Inferior parietal cortex (tissue), 1 donor: ENCODE results near the gene GJA10.

Experiments
- DNase-seq: peaks from one replicate; pipeline ENCODE4 v3.0.0-alpha.2; 2016; ENCODE audit errors: extremely low spot score

The GJA10 gene

DNA sequence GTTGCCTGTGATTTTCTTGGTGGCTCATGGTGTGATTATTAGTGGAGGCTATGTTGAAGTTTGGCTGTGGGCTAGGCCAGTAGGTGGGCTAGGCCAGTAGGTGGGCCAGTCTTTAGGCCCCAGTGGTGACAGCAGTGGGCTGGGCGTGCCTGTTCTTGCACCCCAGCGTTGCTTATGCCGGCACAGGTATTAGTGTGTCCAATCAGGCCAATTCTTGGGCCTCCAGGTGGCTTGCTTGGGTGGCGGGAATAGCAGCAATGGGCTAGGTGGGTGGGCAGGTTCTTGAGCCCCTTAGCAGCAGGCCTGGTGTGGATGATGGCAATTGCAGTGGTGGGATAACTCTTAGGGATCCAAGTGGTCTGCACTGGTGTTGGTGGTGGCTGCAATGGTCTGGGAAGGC is 22.9 kb downstream of the GJA10 start:
- DNase-seq, result no peak

DNA sequence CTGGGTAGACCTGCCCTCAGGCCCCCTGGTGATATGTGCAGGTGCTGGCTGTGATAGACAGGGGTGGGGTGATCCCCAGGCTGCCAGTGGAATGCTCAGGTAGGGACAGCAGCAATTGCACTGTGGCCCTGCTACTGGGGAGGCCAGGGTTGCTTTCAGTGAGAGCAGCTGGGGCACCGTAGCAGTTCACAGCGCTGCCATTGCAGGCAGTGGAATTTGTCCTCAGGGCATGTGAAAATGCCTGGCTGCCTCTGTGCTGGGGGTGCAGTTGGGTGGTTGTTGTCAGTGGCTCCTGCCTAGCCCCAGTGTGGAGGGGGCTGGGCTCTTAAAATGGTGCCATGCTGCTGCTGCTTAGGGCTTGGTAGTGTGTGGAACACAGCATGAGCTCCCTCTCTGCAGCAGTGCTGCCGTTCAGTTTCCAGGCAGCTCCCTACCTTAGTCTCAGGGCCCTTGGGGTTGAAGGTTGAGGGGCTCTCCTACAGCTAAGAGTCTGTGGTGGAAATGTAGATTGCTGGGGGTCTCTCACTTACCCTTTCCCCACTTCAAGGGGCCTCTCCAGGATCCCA is 23.6 kb downstream of the GJA10 start:
- DNase-seq, result no peak

DNA sequence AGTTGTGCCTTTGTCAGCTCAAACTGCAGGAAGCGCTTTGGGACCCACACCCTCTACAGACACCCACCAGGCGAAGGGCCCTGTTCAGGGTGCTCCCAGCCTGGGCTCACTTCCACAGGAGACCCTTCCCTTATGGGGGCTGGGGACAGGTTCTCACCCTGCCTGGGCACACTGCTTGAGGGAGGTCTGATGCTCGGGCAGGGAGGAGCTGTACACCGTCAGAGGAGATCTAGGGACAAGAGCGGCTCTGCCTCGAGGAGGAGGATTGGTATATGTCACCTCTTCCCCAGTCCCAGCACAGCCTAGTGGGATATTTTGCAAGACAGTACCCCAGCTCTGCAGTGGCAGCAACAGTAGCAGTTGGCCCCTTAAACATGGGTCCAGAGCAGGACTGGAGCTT is 26.9 kb downstream of the GJA10 start:
- no peak for DNase-seq

DNA sequence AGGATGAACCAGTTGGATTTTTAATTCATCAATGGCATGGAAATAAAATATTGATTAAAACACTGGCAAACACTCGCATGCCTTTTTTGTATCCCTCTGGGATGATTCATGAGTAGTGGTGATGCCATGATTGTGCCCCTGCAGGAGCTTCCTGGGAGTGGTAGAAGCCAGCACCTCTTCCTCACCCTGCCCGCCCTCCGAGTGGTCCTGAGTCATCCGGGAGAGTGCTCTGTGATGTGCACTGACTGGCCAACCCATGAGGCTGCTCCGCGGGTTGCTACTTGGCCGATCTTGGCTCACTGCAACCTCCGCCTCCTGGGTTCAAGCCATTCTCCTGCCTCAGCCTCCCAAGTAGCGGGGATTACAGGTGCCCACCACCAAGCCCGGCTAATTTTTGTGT is 27.4 kb downstream of the GJA10 start:
- no peak for DNase-seq

DNA sequence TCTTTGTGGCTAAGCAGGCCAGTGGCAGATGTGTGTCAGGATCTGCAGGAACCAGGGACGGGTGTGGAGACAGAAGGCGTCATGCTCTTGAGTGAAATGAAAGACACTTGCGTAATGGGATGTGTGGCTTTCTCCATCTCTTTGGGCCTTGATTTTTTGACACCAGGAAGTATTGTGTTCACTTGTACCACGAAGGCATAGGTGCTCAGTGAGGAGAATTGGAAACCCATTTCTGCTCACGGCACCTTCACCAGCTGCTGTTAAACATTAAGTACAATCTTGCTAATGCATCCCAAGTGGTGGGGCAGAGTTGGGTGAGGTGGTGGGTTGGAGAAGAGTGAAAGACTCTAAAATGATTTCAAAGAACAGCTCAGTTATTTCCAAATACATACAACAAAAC is 30.0 kb downstream of the GJA10 start:
- no peak for DNase-seq

DNA sequence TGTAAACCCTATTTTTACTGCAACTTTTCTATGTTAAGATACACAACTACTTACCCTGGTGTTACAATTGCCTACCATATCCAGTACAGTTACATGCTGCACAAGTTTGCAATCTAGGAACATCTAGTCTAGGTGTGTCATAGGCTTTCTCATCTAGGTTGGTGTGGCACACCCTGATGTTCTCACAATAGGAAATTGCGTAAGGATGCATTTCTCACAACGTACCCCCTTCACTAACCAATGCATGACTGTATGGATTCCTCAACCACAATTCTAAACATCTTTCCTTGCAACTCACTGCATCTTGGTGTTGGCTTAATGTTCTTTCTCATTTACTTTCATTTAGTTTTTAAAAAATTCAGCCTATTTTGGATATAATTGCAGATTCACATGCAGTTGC is 31.6 kb downstream of the GJA10 start:
- no peak for DNase-seq

DNA sequence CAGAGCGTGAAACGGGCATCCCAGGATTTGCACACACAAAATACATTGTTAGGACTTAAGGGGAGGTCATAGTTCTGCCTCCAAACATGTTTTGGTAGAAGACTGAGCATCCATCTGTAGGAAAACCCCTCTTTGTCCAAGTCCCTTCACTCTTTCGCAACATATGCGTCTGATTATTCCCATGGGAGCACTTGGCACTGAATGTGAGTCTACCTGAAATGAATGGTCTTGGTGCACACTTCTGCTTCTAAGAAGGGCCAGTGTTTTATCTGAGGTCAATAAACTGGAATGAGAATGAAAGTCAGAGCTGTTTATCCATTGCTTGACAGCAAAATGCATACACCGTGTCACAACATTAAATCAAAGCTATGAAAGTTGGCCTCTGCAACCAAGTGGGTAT is 33.0 kb downstream of the GJA10 start:
- no peak for DNase-seq

DNA sequence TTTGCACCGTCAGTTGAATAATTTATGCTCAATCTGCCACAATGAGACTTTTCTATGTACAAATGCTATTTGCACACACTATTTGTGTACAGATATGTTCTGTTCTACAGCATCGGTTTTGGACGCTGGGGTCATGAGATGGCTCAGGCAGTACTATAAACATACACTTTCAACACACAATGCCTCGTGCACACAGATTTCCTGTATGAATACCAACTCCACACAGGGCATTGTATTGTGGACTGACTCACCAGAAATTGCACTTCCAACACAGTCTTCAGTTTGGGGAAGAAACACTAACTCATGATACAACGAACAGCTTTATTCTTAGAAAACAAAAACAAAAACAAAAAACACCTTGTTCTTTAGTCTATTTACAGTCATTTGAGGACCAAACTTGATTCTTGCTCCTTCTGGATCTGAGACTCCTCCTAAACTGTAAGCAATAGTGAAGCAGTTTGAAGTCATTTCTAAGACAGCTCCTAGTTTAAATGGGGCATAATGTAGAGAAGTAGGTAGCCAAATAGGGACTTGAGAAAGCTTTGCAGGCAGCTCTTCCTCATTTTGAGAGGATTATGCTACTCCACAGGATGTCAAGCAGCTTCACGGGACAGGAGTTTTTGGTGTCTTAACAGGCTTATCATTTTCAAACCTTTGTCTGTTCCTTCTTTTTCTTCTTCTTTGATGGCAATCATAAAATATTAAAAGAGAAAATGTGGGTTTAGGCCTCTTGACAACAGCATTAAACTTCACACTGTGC is 33.7 kb downstream of the GJA10 start:
- DNase-seq, result no peak

DNA sequence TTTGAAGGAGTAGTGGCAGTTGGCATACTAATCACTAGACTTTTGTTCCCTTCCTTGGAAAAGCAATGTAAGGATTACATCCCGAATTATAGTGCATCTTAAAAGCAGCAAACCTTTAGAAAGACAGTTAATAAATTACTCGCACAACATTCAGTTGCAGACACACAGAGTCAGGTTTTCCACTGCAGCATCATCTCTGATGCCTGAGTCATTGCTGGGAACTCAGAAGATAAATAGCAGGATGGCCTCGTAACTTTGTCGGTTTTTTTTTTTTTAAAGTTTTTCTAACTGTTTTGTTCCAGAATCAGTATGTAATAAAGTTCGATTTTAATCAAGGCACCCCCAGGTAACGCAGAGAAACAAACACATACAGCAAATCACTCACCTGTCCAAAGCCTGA is 34.3 kb downstream of the GJA10 start:
- no peak for DNase-seq

DNA sequence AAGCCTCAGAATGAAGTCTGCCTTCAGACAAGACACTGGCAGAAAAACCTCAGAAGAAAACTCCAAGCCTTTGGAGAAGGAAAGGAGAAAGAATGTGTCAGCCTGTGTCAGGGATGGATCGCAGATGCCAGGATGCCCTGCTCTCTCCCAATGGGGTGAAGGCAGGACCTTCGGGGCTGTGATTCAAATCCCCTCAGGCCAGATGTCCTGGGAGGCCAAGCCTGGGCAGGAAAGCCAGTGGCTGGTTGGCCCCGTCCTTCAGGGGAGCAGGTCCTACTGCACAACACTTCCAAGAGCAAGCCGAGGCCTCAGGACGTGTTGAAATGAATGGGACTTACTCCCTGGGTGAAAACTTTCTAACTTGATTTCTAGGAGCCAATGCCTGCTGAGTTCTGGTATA is 36.5 kb downstream of the GJA10 start:
- DNase-seq, result no peak

DNA sequence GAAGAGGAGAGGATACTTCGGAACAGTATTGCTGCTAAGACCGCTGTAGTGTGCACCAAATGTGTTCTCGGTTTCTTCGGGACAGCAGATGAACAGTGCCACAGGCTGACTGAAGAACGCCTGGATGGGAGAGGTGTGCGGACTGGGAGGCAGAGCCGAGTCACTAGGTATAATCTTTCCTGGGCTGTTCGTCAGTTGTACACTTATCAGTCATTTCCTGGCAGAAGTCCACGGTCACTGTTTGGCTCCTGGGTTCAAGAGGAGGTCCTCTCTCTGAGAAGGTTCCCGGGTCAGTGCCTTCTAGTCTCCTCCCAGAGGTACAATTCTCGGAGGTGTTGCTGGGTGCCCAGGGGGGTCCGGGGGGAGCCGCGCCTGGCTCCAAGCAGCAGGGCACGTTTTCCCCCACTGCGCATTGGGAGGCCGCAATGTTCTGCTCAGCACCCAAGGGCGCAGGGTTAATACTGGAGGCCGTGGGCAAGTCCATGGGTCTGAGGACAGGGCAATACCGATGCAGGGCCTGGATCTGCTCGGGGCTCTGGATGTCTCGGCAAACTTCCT is 38.1 kb downstream of the GJA10 start:
- no peak for DNase-seq

DNA sequence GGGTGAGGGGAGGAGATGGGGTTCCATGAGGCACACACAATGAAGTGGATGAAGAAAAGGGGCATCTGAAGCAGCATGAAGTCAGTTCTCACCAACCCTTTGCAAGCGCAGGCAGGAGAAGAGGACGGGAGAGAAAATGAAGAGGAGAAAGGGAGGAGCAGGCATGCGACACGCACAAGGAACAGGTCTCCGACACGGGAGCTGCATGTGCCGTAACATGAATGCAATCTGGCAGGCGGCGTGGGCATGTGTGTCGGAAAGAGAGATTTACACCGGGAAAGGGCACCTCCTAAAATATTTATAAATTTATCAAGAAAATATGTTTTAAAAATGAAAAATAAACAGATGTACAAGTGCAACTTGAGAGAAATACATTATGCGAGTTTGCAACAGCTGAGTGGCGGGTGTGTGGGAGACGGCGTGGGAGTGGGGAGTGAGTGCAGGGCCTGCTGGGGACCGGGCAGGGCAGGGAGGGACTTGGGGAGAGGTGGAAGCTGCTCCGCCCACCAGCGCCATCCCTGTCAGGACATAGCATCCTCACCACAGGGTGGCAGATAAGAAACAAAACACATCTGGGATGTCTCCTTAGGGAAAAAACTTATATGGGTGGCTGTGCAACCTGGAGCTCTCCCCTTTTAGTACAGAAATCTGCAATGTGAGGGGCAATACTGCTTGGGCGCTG is 40.6 kb downstream of the GJA10 start:
- DNase-seq, result no peak

DNA sequence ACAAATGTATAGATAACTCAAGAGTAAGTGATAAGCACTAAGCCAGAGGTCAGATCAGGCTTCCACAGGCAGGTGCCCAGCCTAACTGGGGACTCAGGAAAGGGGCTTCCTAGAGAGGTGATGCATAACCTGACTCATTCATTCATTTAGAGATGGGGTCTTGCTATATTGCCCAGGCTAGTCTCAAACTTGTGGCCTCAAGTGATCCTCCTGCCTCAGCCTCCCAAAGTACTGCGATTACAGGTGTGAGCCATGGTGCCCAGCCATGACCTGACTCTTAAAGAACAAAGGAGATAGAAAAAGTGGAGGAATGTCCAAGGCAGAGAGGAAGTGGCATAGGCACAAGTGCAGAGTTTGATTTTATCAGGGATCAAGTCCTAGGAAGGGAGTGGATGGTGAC is 41.9 kb downstream of the GJA10 start:
- DNase-seq, result no peak

DNA sequence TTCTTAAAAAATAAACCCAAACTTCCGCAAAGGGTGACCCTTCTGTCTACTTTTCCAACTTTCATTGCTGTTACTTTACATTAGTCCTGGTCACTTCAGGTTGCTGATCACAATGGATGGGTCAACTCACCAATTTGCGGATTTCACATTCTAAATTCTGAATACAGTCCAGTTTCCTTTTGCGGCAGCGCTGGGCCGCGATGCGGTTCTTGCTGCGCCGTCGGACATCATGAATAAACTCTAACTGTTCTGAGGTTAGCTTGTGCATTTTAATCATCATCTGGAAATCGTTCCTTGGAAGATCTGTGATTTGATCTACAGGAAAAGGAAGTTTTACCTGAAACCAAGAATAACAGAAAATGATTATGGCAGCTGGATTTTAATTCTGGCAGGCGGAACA is 43.7 kb downstream of the GJA10 start:
- no peak for DNase-seq

DNA sequence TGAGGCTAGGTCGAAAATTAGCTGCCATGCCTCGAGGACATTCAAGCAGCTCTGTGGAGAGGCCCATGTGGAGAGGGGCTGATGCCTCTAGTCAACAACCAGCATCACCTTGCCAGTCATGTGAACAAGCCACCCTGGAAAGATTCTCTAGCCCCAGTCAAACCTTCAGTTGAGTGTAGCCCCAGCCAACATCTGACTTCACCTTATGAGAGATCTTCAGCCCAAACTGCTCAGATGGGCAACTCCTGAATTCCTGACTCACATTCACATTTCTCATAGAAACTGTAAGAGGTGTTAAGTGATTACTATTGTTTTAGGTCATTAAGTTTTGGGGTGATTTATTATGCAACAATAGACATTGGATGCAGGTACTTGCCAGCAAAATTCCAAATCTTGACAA is 44.9 kb downstream of the GJA10 start:
- no peak for DNase-seq

DNA sequence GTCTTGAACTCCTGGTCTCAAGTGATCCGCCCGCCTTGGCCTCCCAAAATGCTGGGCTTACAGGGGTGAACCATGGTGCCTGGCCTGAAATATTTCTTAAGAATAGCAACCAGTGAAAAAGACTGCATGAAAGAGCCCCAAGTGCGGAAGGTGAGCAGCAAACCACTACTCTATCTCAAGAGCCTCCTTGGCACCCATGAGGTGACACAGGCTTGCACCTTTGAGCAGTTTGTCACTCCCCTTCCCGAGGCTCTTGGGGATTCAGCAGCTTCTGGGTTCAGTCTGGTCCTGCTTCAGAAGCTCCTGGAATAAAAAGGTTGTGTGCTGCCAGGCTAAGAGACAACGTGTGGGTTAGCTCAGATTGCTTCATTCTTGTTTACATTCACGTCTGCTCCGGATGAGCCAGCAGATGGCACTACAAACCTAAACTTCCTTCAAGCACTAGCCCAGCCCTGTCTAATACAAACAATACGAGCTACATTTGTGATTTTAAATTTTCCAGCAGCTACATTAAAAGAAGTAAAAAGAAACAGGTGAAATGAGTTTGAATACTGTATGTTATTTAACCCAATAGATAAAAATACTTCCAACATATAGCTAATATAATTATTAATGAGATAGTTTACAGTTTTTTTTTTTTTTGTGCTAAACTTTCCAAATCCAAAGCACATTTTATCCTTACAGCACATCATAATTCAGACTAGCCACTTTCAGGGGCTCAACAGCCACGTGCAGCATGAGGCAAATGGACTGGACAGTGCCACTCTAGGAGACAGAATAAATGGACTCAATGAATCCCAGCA is 46.2 kb downstream of the GJA10 start:
- DNase-seq, result peak; percentile 92

DNA sequence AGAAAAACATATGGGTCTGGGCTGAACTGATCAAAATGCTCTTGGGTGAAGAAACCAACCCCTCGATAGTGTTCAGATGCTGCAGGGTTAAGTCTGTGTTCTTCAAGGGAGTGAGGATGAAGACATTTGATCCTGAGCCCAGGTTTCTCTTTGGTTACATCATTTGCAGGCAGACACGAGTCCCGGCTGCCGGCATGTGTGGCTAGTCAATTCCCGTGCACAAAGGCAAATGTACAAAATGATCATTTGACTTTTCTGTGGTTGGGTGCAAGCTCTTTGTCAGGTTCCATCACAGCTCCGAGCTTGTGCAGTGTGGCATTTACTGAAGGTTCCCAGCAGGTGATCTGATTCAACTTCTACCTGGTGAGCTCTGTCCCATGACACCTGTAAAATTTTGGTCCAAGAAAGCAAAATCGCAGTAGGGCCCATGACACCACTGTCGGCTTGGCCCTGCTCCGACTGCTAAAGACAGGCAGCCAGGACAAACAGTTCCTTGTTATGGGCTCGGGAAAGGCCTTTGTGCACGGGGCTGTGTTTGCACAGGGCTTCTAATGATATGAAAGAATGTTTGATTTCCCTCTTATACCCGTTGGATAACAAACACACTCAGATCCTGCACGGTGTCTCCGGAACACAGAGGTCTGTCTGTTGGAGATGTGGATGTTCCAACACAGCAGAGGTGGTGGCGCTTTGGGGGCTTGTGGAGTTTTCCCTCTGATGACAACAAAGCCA is 46.9 kb downstream of the GJA10 start:
- peak; percentile 57 for DNase-seq

DNA sequence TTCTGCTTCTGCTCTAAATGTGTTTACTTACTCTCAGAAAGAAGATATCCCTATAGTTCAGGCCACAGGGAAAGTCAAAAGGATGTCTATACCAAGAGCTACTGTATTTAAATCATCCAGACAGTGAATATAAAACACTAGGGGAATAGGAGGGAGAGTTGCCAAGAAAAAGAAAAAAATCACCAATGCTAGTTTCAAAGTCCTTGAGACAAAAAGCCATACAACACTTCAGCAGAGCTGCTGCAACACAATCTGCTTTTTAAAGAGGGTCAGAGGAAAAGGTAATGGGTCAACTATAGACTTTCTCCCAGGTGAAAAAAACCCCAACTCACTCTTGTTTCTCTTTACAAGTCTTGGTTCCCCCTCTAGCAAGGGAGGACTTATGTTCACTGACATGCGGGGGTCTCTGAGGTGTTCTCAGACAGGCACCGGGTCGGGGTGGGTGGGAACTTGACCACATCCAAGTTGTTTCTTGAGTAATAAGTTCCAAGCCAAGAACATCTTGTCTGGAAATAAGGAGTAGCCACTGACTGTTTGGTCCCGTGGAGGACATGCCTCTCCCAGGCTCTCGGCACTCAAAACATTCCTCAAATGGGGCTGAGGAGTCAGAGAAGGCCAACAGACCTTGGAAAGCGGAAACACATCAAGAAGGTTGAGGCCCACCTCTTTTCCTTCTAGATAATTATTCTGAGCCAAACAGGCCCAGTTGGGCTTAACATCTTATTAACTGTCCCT is 47.7 kb downstream of the GJA10 start:
- DNase-seq, result no peak

DNA sequence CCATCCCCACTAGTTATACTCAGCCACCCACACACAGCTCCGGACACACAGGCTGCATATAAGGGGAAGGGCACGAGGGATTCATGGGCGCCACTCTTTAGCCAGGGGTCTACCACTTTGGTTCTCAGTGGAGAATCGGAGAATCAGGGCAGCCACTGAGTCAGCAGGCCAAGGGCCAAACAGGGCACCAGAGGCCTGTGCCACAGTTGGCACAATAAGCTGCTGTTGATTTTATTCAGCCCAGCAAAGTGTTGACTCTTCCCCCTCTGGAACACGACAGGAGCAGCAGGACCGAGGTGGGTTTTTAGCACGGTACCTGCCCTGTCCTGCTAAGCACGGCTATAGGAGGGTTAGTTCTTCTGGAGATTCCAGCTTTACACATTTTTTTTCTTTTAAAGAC is 48.3 kb downstream of the GJA10 start:
- DNase-seq, result no peak

DNA sequence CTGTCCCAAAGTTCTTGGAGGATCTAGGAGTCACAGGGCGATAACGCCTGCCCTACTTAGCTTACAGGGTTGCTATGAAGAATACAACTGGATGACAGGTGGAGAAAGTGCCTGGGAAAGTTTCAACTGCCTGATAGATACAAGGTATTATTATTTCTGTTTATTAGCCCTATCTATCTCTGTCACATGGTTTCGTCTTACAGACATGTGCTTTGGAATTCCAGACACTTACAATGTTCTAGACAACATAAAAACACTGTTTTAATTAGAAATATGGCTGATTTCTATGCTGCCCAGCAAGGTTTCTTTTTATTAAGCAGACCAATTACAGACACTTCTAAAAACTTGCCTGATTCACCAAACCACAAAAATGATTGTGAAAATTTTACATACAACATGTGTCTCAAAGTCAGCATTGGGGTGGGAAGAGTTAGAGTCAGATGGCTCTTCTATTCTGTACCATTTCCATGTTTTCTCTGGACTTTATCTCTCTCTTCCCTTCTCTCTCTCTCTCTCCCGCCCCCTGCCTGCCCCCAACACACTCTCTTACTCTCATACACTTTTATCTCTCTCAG is 50.0 kb downstream of the GJA10 start:
- DNase-seq, result no peak
